ENCODE results near the gene LTBP1. TPM values are rescaled to one million over a fixed set of nuclear protein-coding genes. Genes with fewer than 3 reads are reported as not detected.

LTBP1 gene
- total RNA-seq, 4 donors from 2014 or later = 3.8 to 20.8 (median 11.3) TPM

GRCh38 chr2:33274524-33274923 lies 327.8 kb downstream of the LTBP1 start:
- TF ChIP-seq, protein P1, sequence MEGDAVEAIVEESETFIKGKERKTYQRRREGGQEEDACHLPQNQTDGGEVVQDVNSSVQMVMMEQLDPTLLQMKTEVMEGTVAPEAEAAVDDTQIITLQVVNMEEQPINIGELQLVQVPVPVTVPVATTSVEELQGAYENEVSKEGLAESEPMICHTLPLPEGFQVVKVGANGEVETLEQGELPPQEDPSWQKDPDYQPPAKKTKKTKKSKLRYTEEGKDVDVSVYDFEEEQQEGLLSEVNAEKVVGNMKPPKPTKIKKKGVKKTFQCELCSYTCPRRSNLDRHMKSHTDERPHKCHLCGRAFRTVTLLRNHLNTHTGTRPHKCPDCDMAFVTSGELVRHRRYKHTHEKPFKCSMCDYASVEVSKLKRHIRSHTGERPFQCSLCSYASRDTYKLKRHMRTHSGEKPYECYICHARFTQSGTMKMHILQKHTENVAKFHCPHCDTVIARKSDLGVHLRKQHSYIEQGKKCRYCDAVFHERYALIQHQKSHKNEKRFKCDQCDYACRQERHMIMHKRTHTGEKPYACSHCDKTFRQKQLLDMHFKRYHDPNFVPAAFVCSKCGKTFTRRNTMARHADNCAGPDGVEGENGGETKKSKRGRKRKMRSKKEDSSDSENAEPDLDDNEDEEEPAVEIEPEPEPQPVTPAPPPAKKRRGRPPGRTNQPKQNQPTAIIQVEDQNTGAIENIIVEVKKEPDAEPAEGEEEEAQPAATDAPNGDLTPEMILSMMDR (IDR thresholded peaks at IDR 0.05) = no peak
- TF ChIP-seq POLR2A (IDR thresholded peaks at IDR 0.05) = no peak
- intact Hi-C loops (cut with DNase I; ENCODE audit: low total_unique reads) = no loop called here
- no peak for DNase-seq (ENCODE audit: low spot score in 2 of 2)
- WGBS, 2 donors = 91 to 93% methylated on average over 5 of the region's 5 CpGs
- no peak overlapping the region for H3K4me3 ChIP-seq (ENCODE audit: low read depth, poor library complexity, severe bottlenecking)

- no peak overlapping the region for H3K4me3 ChIP-seq (ENCODE audit: low read depth, poor library complexity, severe bottlenecking)
- DNase-seq (ENCODE audit: low spot score in 2 of 2) = peak; percentile 77 to 91
- 68 to 74% methylated on average over 12 of the region's 12 CpGs for WGBS, 2 donors
- TF ChIP-seq POLR2A (IDR thresholded peaks at IDR 0.05) = no peak
- intact Hi-C loops (cut with DNase I; ENCODE audit: low total_unique reads) = no loop called here
Measured at GRCh38 chr2:33275689-33276444, 329.1 kb downstream of the LTBP1 start.

DNA sequence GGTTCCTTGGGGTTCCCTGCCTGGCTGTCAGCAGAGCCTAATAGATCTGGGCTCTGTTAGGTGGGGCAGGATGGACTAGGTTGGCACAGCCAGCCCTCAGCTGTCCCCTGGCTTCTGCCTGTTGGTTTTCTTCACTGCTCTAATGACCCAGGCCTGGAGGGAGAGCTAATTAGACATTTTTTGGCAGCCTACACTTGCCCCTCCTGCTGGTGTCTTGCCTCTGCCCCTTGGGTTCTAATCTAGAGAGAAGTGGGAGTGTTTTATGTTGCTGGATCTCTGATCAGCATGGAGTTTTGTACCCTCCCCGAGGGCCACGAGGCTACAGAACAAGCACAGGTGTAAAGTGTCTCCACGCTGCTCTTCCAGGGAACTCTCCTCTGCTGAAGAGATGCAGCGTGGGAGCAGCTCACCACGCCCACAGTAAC lies 330.3 kb downstream of the LTBP1 start:
- intact Hi-C loops (cut with DNase I; ENCODE audit: low total_unique reads) = no loop called here
- no peak overlapping the region for H3K4me3 ChIP-seq (ENCODE audit: low read depth, poor library complexity, severe bottlenecking)
- no peak for TF ChIP-seq POLR2A (IDR thresholded peaks at IDR 0.05)
- TF ChIP-seq, protein P1 (IDR thresholded peaks at IDR 0.05) = no peak
- DNase-seq (ENCODE audit: low spot score in 2 of 2) = no peak
- 60 to 71% methylated on average over 5 of the region's 5 CpGs for WGBS, 2 donors

- intact Hi-C loops (cut with DNase I; ENCODE audit: low total_unique reads) = no loop called here
- DNase-seq (ENCODE audit: low spot score in 2 of 2) = peak in 1 of 2 donors; percentile 53
- 39 to 40% methylated on average over 9 of the region's 9 CpGs for WGBS, 2 donors
- no peak overlapping the region for H3K4me3 ChIP-seq (ENCODE audit: low read depth, poor library complexity, severe bottlenecking)
- TF ChIP-seq, protein P1 (IDR thresholded peaks at IDR 0.05) = no peak
- no peak for TF ChIP-seq POLR2A (IDR thresholded peaks at IDR 0.05)
Measured at GRCh38 chr2:33278245-33278943, 331.6 kb downstream of the LTBP1 start.

DNA sequence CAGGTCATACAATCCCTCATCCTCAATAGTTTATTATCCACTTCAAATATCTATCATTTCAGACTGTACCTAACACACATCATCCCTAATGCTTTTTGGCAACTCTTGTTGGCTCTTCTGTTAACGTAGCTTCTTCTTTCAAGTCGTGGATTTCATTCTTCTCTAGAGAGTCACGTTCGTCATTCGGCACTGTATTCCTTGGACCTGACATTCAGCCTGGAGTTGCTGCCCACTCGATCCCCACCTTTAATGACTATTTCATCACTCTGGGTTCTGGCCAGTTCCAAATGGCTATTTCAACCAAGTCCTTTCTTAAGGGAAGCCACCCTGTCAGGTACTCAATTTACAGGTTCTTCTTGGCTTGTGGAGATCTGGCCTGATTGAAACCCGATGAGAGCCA lies 337.5 kb downstream of the LTBP1 start:
- intact Hi-C loops (cut with DNase I; ENCODE audit: low total_unique reads) = no loop called here
- 81 to 90% methylated on average over 7 of the region's 7 CpGs for WGBS, 2 donors
- no peak for DNase-seq (ENCODE audit: low spot score in 2 of 2)
- no peak overlapping the region for H3K4me3 ChIP-seq (ENCODE audit: low read depth, poor library complexity, severe bottlenecking)
- TF ChIP-seq, protein P1 (IDR thresholded peaks at IDR 0.05) = no peak
- TF ChIP-seq POLR2A (IDR thresholded peaks at IDR 0.05) = no peak

DNA sequence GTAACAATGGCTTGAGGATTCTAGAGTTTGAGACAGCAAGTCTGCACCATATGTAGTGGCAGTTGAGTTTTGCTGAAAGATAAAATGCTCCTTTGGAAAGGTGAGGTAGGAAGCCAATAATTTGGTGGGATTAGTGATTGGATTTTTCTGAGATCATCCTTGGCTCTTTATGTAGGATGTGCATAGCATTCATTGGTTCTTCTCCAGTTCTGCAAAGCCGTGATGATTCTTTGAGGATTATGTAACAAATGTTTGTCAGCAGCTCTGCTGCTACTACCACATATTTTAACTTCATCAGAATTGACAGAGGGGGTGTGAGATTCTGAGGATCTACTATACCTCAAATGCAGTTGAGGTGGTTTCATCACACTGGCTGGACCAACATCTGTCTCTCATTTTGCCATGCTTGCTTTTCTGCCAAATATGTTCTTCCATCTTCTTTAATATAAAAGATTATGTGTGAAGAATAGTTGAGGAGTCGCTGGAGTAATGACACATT lies 340.8 kb downstream of the LTBP1 start:
- intact Hi-C loops (cut with DNase I; ENCODE audit: low total_unique reads) = no loop called here
- no peak overlapping the region for H3K4me3 ChIP-seq (ENCODE audit: low read depth, poor library complexity, severe bottlenecking)
- TF ChIP-seq POLR2A (IDR thresholded peaks at IDR 0.05) = no peak
- TF ChIP-seq, protein P1 (IDR thresholded peaks at IDR 0.05) = no peak
- WGBS, 2 donors = 58 to 73% methylated on average over 2 of the region's 2 CpGs
- DNase-seq (ENCODE audit: low spot score in 2 of 2) = no peak

All from lower leg skin (tissue), 4 donors.